OCI-LY7 (cell line): ENCODE measurements around the gene FGGY. TPM values are rescaled to one million over a fixed set of nuclear protein-coding genes. Genes with fewer than 3 reads are reported as not detected.

Experiments
- BruUV-seq: library from RNA; stranded (reverse); fragments of 400-500 nt; replicated peaks from 2 replicates; lab custom pipeline; 2021; lab: Mats Ljungman, UMichigan
- CTCF ChIA-PET: fragments of 300-600 bp; sonication (Branson Sonifier 250); formaldehyde crosslinking; loops from one replicate; lab custom pipeline; 2022; ENCODE audit warnings: antibody characterized with exemption; ENCODE audit not compliant: unreplicated experiment; lab: Charles Lee
- POLR2A ChIA-PET: fragments of 300-600 bp; sonication (Branson Sonifier 250); formaldehyde crosslinking; loops from one replicate; lab custom pipeline; 2022; ENCODE audit warnings: antibody characterized with exemption; lab: Charles Lee
- DNase-seq: peaks from one replicate; pipeline ENCODE4 v3.0.0-alpha.2; 2015; ENCODE audit warnings: low spot score
- H2AFZ ChIP-seq: fragments of 200-600 bp; sonication (generic), shearing (Covaris generic); 2 replicates; pipeline ENCODE4 v1.6.1; 2014; ENCODE audit warnings: mild to moderate bottlenecking, antibody characterized with exemption, low read length, moderate library complexity
- H3K27ac ChIP-seq: fragments of 200-600 bp; sonication (generic); 2 replicates; pipeline ENCODE4 v1.5.1; 2014; ENCODE audit warnings: mixed run types, low read depth, mild to moderate bottlenecking, moderate library complexity, low read length, inconsistent platforms; ENCODE audit not compliant: poor library complexity, severe bottlenecking
- H3K36me3 ChIP-seq: fragments of 200-600 bp; sonication (generic); 2 replicates; pipeline ENCODE4 v1.6.1; 2014; ENCODE audit warnings: mild to moderate bottlenecking, antibody characterized with exemption, low read length, moderate library complexity, mixed read lengths; ENCODE audit not compliant: insufficient read depth
- H3K4me1 ChIP-seq: fragments of 200-600 bp; sonication (generic); 2 replicates; pipeline ENCODE4 v1.5.1; 2014; ENCODE audit warnings: mild to moderate bottlenecking, low read length; ENCODE audit not compliant: insufficient read depth, poor library complexity, severe bottlenecking
- H3K4me2 ChIP-seq: fragments of 200-600 bp; sonication (generic); 2 replicates; pipeline ENCODE4 v1.6.1; 2014; ENCODE audit warnings: mild to moderate bottlenecking, low read length
- H3K4me3 ChIP-seq: fragments of 200-600 bp; sonication (generic); 2 replicates; pipeline ENCODE4 v1.5.1; 2014; ENCODE audit warnings: mild to moderate bottlenecking, low read depth, low read length; ENCODE audit not compliant: poor library complexity, severe bottlenecking
- H3K79me2 ChIP-seq: fragments of 200-600 bp; sonication (generic); 2 replicates; pipeline ENCODE4 v1.6.1; 2016; ENCODE audit warnings: low read depth, mild to moderate bottlenecking, low read length, moderate library complexity, mixed read lengths; ENCODE audit not compliant: insufficient read depth
- H3K9me2 ChIP-seq: fragments of 200-600 bp; sonication (generic); 2 replicates; pipeline ENCODE4 v1.6.1; 2016; ENCODE audit warnings: mild to moderate bottlenecking, low read length, mixed read lengths; ENCODE audit not compliant: insufficient read depth
- H3K9me3 ChIP-seq: fragments of 200-600 bp; sonication (generic); 2 replicates; pipeline ENCODE4 v1.6.1; 2014; ENCODE audit warnings: mild to moderate bottlenecking, mixed run types, low read length, mixed read lengths
- H4K20me1 ChIP-seq: fragments of 200-600 bp; sonication (generic); 2 replicates; pipeline ENCODE4 v1.6.1; 2014; ENCODE audit warnings: mild to moderate bottlenecking, antibody characterized with exemption, low read length, moderate library complexity, mixed read lengths; ENCODE audit not compliant: insufficient read depth
- CTCF ChIP-seq: fragments of 200-600 bp; sonication (generic); conservative IDR thresholded peaks from 2 replicates; pipeline ENCODE4 v1.5.1; 2014; ENCODE audit warnings: mild to moderate bottlenecking, antibody characterized with exemption, low read length, moderate library complexity, mixed read lengths
- EZH2phosphoT487 ChIP-seq: fragments of 200-600 bp; sonication (generic); IDR thresholded peaks from 2 replicates; pipeline ENCODE4 v1.6.1; 2018; ENCODE audit warnings: low read depth, borderline replicate concordance, mild to moderate bottlenecking, mixed run types, antibody characterized with exemption, low read length, moderate library complexity, mixed read lengths
- intact Hi-C: fragments of 100-400 bp; cut with micrococcal nuclease; formaldehyde crosslinking; loops from one replicate; pipeline ENCODE4 v1.10.0; 2022; ENCODE audit not compliant: unreplicated experiment
- total RNA-seq, 2 experiments: library from RNA; depleted of rRNA in 1 of 2; stranded (reverse); fragments of >200 nt in 1 of 2; shearing (Covaris generic) in 1 of 2; gene quantifications; 2 replicates each; pipeline ENCODE4 v1.2.3, GENCODE V29; 2014 to 2022

FGGY gene
- total RNA-seq, 2 experiments from 2014 or later: 0.63 to 4.5 TPM

GRCh38 chr1:59619557-59619956 lies 322.7 kb downstream of the FGGY start:
- H3K79me2 ChIP-seq: no peaks in the 10 kb centered on the region
- H3K27ac ChIP-seq: no peak overlapping the region
- no peaks in the 10 kb centered on the region for H4K20me1 ChIP-seq
- DNase-seq: no peak
- intact Hi-C loops: no loop called here
- H2AFZ ChIP-seq: no peak overlapping the region
- no peaks in the 10 kb centered on the region for H3K9me2 ChIP-seq
- no peak for TF ChIP-seq CTCF
- no peak for TF ChIP-seq EZH2phosphoT487
- H3K4me1 ChIP-seq: no peaks in the 10 kb centered on the region
- POLR2A ChIA-PET: no interaction called here
- H3K4me3 ChIP-seq: no peak overlapping the region
- H3K9me3 ChIP-seq: no peaks in the 10 kb centered on the region
- H3K4me2 ChIP-seq: no peak overlapping the region
- H3K36me3 ChIP-seq: no peaks in the 10 kb centered on the region
- no TSS peak for BruUV-seq
- CTCF ChIA-PET: no interaction called here

- Histone ChIP-seq H3K79me2 (no peaks in the 10 kb centered on the region), H3K27ac (no peak overlapping the region), H4K20me1 (no peaks in the 10 kb centered on the region), H3K9me2 (no peaks in the 10 kb centered on the region), H3K36me3 (no peaks in the 10 kb centered on the region), H3K4me2 (no peak overlapping the region), H3K9me3 (no peaks in the 10 kb centered on the region), H3K4me1 (no peaks in the 10 kb centered on the region), H3K4me3 (no peak overlapping the region), H2AFZ (no peak overlapping the region)
- no TSS peak for BruUV-seq
- POLR2A ChIA-PET: interaction anchor here (1.0 kb wide), 2 partner anchors 21 to 451 kb away, joined by 3 read pairs; no protein-coding TSS in a partner anchor
- DNase-seq: no peak
- intact Hi-C loops: no loop called here
- CTCF ChIA-PET: no interaction called here
- TF ChIP-seq CTCF (no peak), EZH2phosphoT487 (no peak)
Measured at GRCh38 chr1:59625384-59625783, 328.5 kb downstream of the FGGY start.

GRCh38 chr1:59631561-59632255 lies 334.8 kb downstream of the FGGY start:
- no peak for DNase-seq
- Histone ChIP-seq H3K79me2 (no peaks in the 10 kb centered on the region), H3K4me3 (no peak overlapping the region), H3K36me3 (no peaks in the 10 kb centered on the region), H3K9me3 (no peaks in the 10 kb centered on the region), H3K4me1 (no peaks in the 10 kb centered on the region), H4K20me1 (no peaks in the 10 kb centered on the region), H3K27ac (no peak overlapping the region), H3K4me2 (no peak overlapping the region), H3K9me2 (no peaks in the 10 kb centered on the region), H2AFZ (no peak overlapping the region)
- POLR2A ChIA-PET: no interaction called here
- BruUV-seq: no TSS peak
- CTCF ChIA-PET: no interaction called here
- intact Hi-C loops: no loop called here
- no peak for TF ChIP-seq CTCF
- no peak for TF ChIP-seq EZH2phosphoT487
